ENCODE data around the gene SAMD4A.

DNA sequence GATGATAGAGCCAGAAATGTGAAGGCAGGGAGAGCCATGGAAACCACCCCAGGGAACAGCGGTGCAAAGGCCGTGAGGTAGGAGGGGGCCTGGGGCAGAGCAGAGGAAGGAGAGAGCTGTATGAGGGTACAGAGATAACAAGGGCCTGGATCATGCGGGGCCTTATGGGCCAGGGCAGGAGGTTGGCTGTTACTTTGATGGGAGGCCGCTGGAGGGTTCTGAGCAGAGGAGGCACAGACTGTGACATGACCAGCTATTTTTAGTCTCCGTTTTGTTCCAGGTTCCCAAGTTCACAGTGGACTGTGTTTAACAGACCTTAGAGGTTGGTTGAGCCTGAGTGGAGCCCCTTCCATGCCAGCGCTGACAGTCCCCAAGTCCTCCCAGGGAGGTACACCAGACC, 217.1 kb downstream of the SAMD4A start:
- TF ChIP-seq, protein P1, sequence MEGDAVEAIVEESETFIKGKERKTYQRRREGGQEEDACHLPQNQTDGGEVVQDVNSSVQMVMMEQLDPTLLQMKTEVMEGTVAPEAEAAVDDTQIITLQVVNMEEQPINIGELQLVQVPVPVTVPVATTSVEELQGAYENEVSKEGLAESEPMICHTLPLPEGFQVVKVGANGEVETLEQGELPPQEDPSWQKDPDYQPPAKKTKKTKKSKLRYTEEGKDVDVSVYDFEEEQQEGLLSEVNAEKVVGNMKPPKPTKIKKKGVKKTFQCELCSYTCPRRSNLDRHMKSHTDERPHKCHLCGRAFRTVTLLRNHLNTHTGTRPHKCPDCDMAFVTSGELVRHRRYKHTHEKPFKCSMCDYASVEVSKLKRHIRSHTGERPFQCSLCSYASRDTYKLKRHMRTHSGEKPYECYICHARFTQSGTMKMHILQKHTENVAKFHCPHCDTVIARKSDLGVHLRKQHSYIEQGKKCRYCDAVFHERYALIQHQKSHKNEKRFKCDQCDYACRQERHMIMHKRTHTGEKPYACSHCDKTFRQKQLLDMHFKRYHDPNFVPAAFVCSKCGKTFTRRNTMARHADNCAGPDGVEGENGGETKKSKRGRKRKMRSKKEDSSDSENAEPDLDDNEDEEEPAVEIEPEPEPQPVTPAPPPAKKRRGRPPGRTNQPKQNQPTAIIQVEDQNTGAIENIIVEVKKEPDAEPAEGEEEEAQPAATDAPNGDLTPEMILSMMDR (IDR thresholded peaks at IDR 0.05) = no peak
- TF ChIP-seq NPAS2 (CRISPR knock-in tag; IDR thresholded peaks at IDR 0.05; ENCODE audit: borderline replicate concordance) = no peak

Measured in A549 (cell line).